Esophagus squamous epithelium (tissue), 4 donors: Measurements from ENCODE around the gene CHD6.

Source experiments
- CTCF ChIP-seq, 6 experiments: fragments of 450-650 bp in 4 of 6; fragments of 200-600 bp in 2 of 6; sonication (generic) in 2 of 6; IDR thresholded peaks; one replicate each; pipeline ENCODE4 v1.5.1; 2016 to 2019; ENCODE audit warnings: antibody characterized with exemption in 6 of 6, mild to moderate bottlenecking in 4 of 6, moderate library complexity in 4 of 6
- POLR2A ChIP-seq, 4 donors: fragments of 450-650 bp; IDR thresholded peaks; one replicate each; pipeline ENCODE4 v1.6.1; 2017; ENCODE audit warnings: antibody characterized with exemption in 4 of 4, mild to moderate bottlenecking in 4 of 4, moderate library complexity in 3 of 4

- no peak for TF ChIP-seq CTCF (IDR thresholded peaks at IDR 0.05)
- TF ChIP-seq POLR2A (IDR thresholded peaks at IDR 0.05): no peak
Observed at GRCh38 chr20:41631826-41632225, 13.6 kb upstream of the CHD6 start.
